Measurements from ENCODE around the gene UROC1. TPM values are rescaled to one million over a fixed set of nuclear protein-coding genes. Genes with fewer than 3 reads are reported as not detected.

UROC1 gene
- total RNA-seq, 2 experiments from 2014 or later = not detected

DNA sequence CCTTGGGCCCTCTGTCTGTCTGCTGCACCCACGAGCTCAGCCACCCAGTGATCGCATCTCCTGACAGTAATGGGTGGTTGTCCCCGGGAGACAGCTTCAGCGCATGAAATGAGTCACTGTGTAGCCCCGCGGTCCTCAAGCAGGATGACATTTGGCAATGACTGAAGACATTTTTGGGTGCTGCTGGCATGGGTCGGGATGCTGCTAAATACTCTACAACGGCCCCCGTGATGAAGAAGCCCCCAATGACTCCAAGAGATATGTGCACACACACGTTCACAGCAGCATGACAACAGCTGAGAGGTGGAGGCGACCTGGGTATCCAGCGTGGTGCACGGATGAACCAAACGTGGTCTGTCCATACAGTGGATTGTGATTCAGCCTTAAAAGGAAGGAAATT lies 24.5 kb downstream of the UROC1 start:
- no peaks in the 10 kb centered on the region for H3K9me3 Mint-ChIP-seq
- peaks cover 3% of the 10 kb centered on the region for H3K4me1 Mint-ChIP-seq (ENCODE audit: low read depth)
- no peak overlapping the region for H3K27ac Mint-ChIP-seq
- CTCF ChIA-PET = no interaction called here
- no peak overlapping the region for H3K4me3 Mint-ChIP-seq
- H3K36me3 Mint-ChIP-seq = no peaks in the 10 kb centered on the region
- intact Hi-C loops (cut with micrococcal nuclease) = no loop called here
- DNase-seq = no peak
- POLR2A ChIA-PET = no interaction called here
- no peaks in the 10 kb centered on the region for H3K27me3 Mint-ChIP-seq

GRCh38 chr3:126491221-126492013 lies 26.2 kb downstream of the UROC1 start:
- Mint-ChIP-seq H3K36me3 (no peaks in the 10 kb centered on the region), H3K27me3 (no peaks in the 10 kb centered on the region), H3K4me1 (ENCODE audit: low read depth) (peaks cover 12% of the 10 kb centered on the region), H3K27ac (no peak overlapping the region), H3K9me3 (no peaks in the 10 kb centered on the region), H3K4me3 (no peak overlapping the region)
- intact Hi-C loops (cut with micrococcal nuclease) = no loop called here
- ChIA-PET POLR2A (no interaction called here), CTCF (no interaction called here)
- DNase-seq = no peak

GRCh38 chr3:126490619-126491018 lies 27.0 kb downstream of the UROC1 start:
- intact Hi-C loops (cut with micrococcal nuclease) = no loop called here
- H3K4me3 Mint-ChIP-seq = no peak overlapping the region
- POLR2A ChIA-PET = no interaction called here
- H3K4me1 Mint-ChIP-seq (ENCODE audit: low read depth) = peaks cover 14% of the 10 kb centered on the region
- no peak overlapping the region for H3K27ac Mint-ChIP-seq
- no peaks in the 10 kb centered on the region for H3K36me3 Mint-ChIP-seq
- CTCF ChIA-PET = no interaction called here
- H3K27me3 Mint-ChIP-seq = no peaks in the 10 kb centered on the region
- H3K9me3 Mint-ChIP-seq = no peaks in the 10 kb centered on the region
- DNase-seq = no peak

GRCh38 chr3:126488886-126489569 lies 28.5 kb downstream of the UROC1 start:
- peaks cover 14% of the 10 kb centered on the region for H3K4me1 Mint-ChIP-seq (ENCODE audit: low read depth)
- H3K36me3 Mint-ChIP-seq = no peaks in the 10 kb centered on the region
- ChIA-PET CTCF (no interaction called here), POLR2A (no interaction called here)
- no peak overlapping the region for H3K27ac Mint-ChIP-seq
- no peaks in the 10 kb centered on the region for H3K27me3 Mint-ChIP-seq
- no peak overlapping the region for H3K4me3 Mint-ChIP-seq
- DNase-seq = no peak
- intact Hi-C loops (cut with micrococcal nuclease) = no loop called here
- no peaks in the 10 kb centered on the region for H3K9me3 Mint-ChIP-seq

DNA sequence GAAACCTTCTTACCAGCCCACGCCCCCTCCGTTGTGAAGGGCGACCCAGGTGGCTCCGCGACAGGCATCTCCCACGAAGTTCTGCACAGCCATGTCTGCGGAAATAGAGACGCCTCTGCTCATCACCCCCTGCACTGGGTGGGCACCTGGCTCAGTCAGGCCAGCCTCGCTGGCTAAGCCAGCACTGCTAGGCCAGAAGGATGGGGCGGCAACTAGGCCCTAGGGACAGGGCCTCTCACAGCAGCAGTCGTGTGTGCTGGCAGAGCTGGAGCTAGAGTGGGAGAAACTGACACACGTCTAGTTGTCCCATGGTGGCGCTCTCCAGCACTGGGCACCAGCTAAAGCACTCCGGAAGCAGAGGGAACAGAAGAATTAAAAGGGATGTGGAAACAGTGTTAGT lies 29.4 kb downstream of the UROC1 start:
- Mint-ChIP-seq H3K4me1 (ENCODE audit: low read depth) (peaks cover 12% of the 10 kb centered on the region), H3K27me3 (no peaks in the 10 kb centered on the region), H3K36me3 (no peaks in the 10 kb centered on the region), H3K27ac (no peak overlapping the region), H3K9me3 (no peaks in the 10 kb centered on the region), H3K4me3 (no peak overlapping the region)
- intact Hi-C loops (cut with micrococcal nuclease) = no loop called here
- CTCF ChIA-PET = no interaction called here
- no peak for DNase-seq
- POLR2A ChIA-PET = no interaction called here

DNA sequence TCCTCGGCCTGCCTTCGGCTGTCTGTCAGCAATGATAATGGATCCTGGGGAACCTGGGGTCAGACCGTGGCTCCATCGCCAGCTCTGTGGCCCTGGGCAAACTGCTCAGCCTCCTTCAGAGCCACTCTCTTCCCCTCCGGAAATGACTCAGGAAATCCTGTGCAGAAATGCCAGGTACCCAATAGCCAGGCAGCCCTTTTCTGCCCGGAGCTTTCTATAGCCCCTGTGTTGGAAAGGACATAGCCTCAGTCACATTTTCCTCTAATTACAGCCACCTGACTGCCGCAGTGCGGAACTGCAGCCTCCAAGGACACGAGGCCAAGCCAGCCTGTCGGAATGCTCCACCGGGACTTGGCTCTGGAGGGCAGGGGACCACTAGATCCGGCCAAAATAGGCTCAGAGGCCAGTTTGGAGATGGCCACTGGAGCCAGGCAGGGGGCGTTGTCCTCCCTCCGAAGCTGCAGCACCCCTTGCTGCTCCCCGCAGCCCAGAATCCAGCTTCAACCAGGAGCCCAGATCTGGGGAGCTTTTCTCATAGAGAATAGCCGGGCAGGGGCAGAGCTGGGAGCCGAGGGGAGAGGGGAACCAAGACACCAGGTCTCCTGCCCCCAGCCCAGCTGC lies 30.3 kb downstream of the UROC1 start:
- Mint-ChIP-seq H3K9me3 (no peaks in the 10 kb centered on the region), H3K27me3 (no peaks in the 10 kb centered on the region), H3K4me3 (no peak overlapping the region), H3K4me1 (ENCODE audit: low read depth) (peaks cover 11% of the 10 kb centered on the region), H3K27ac (no peak overlapping the region), H3K36me3 (no peaks in the 10 kb centered on the region)
- CTCF ChIA-PET = no interaction called here
- intact Hi-C loops (cut with micrococcal nuclease) = no loop called here
- peak; percentile 24 for DNase-seq
- POLR2A ChIA-PET = interaction anchor here (0.6 kb wide), 1 partner anchor 432 kb away, joined by 5 read pairs; no protein-coding TSS in a partner anchor

DNA sequence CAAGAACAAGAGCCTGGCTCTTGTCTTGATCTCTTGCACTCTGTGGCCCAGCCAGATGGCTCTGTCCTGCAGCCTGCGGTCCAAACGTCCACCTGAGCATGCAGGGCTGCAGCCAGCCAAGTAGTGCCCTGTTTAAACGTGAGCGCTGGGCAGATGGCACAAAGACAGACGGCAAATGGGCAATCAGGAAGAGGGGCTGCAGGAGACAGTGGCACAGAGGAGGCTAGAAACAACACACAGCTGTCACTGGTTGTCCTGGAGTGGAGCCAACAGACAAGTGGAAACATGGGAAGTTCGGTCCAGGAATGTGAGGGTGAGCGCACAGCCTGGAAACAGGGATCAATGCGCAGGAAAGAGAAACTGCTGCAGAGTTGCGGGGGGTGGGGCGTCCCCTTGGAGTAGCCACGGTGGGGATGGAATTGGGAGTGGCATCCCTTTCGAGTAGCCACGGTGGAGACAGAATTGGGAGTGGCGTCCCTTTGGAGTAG lies 31.2 kb downstream of the UROC1 start:
- H3K4me1 Mint-ChIP-seq (ENCODE audit: low read depth) = peaks cover 11% of the 10 kb centered on the region
- ChIA-PET POLR2A (interaction anchor here (0.6 kb wide), 1 partner anchor 433 kb away, joined by 5 read pairs; no protein-coding TSS in a partner anchor), CTCF (no interaction called here)
- H3K9me3 Mint-ChIP-seq = no peaks in the 10 kb centered on the region
- no peak for DNase-seq
- no peaks in the 10 kb centered on the region for H3K27me3 Mint-ChIP-seq
- intact Hi-C loops (cut with micrococcal nuclease) = no loop called here
- no peak overlapping the region for H3K27ac Mint-ChIP-seq
- H3K4me3 Mint-ChIP-seq = no peak overlapping the region
- H3K36me3 Mint-ChIP-seq = no peaks in the 10 kb centered on the region

DNA sequence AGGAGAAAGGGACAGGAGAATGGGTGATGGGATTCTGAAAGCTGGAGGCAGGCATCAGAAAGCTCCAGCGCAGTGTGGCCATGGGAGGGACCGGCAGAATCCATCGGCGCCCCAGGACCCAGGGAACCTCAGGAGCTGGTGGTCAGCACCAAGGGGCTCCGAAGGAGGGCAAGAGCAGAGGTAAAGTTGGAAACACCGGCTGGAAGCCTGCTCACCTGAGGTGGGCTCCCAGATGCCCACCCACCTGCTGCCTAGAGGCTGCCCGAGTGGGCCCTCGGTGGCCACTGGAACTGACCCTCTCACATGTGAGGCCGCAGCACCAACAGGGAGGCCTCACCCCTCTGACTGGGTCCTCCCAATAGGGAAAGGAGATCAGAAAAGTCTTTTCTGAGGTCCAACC lies 31.6 kb downstream of the UROC1 start:
- H3K36me3 Mint-ChIP-seq = no peaks in the 10 kb centered on the region
- H3K27me3 Mint-ChIP-seq = no peaks in the 10 kb centered on the region
- no peak for DNase-seq
- ChIA-PET CTCF (no interaction called here), POLR2A (no interaction called here)
- H3K4me1 Mint-ChIP-seq (ENCODE audit: low read depth) = peaks cover 11% of the 10 kb centered on the region
- no peak overlapping the region for H3K27ac Mint-ChIP-seq
- intact Hi-C loops (cut with micrococcal nuclease) = no loop called here
- no peaks in the 10 kb centered on the region for H3K9me3 Mint-ChIP-seq
- no peak overlapping the region for H3K4me3 Mint-ChIP-seq

- no peak overlapping the region for H3K4me3 Mint-ChIP-seq
- DNase-seq = no peak
- peaks cover 11% of the 10 kb centered on the region for H3K4me1 Mint-ChIP-seq (ENCODE audit: low read depth)
- H3K36me3 Mint-ChIP-seq = no peaks in the 10 kb centered on the region
- CTCF ChIA-PET = no interaction called here
- intact Hi-C loops (cut with micrococcal nuclease) = no loop called here
- POLR2A ChIA-PET = no interaction called here
- H3K9me3 Mint-ChIP-seq = no peaks in the 10 kb centered on the region
- H3K27ac Mint-ChIP-seq = no peak overlapping the region
- H3K27me3 Mint-ChIP-seq = no peaks in the 10 kb centered on the region
These were observed 32.2 kb downstream of the UROC1 start for GRCh38 chr3:126485176-126485897.

GRCh38 chr3:126484662-126485061 lies 32.9 kb downstream of the UROC1 start:
- POLR2A ChIA-PET = no interaction called here
- CTCF ChIA-PET = no interaction called here

DNA sequence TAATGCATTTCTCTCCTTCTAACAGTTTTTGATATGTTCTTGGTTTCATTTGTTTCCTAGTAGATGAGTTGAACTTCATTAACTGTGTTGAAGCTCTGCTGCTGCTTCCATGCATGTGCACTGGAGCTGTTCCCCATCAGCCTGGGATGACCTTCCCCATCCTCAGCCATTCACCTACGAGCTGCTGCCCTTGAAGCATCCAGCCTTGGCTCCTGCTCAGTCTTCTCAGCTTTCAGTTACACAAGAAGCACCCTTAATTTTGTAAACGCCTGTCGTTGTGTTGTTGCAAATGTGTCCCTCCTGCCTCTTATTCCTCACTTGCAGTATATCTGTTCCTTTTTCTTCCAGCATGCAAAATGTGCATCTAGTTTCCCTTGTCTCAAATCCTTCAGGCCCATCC lies 33.4 kb downstream of the UROC1 start:
- no peak overlapping the region for H3K27ac Mint-ChIP-seq
- POLR2A ChIA-PET = no interaction called here

More at GRCh38 chr3:126484662-126485061, 32.9 kb downstream of the UROC1 start:
- H3K4me3 Mint-ChIP-seq = no peak overlapping the region
- H3K36me3 Mint-ChIP-seq = no peaks in the 10 kb centered on the region
- H3K9me3 Mint-ChIP-seq = no peaks in the 10 kb centered on the region
- intact Hi-C loops (cut with micrococcal nuclease) = no loop called here
- no peak for DNase-seq
- H3K4me1 Mint-ChIP-seq (ENCODE audit: low read depth) = peaks cover 11% of the 10 kb centered on the region
- no peaks in the 10 kb centered on the region for H3K27me3 Mint-ChIP-seq
- H3K27ac Mint-ChIP-seq = no peak overlapping the region

GRCh38 chr3:126483321-126483761 lies 34.2 kb downstream of the UROC1 start:
- H3K4me1 Mint-ChIP-seq (ENCODE audit: low read depth) = peaks cover 11% of the 10 kb centered on the region
- CTCF ChIA-PET = no interaction called here

More for the DNA sequence above, 33.4 kb downstream of the UROC1 start:
- no peak for DNase-seq
- Mint-ChIP-seq H3K36me3 (no peaks in the 10 kb centered on the region), H3K4me3 (no peak overlapping the region), H3K9me3 (no peaks in the 10 kb centered on the region), H3K4me1 (ENCODE audit: low read depth) (peaks cover 11% of the 10 kb centered on the region), H3K27me3 (no peaks in the 10 kb centered on the region)
- intact Hi-C loops (cut with micrococcal nuclease) = no loop called here
- CTCF ChIA-PET = no interaction called here

More at GRCh38 chr3:126483321-126483761, 34.2 kb downstream of the UROC1 start:
- Mint-ChIP-seq H3K36me3 (no peaks in the 10 kb centered on the region), H3K27ac (no peak overlapping the region), H3K9me3 (no peaks in the 10 kb centered on the region), H3K27me3 (no peaks in the 10 kb centered on the region), H3K4me3 (no peak overlapping the region)
- intact Hi-C loops (cut with micrococcal nuclease) = no loop called here
- no peak for DNase-seq
- POLR2A ChIA-PET = no interaction called here
